HEK293 (cell line): ENCODE measurements around the gene ATG12.
A peak's percentile ranks its signal among the peaks of the same experiment; 100 is the strongest.

Experiments
- AEBP2 ChIP-seq: fragments of 450-650 bp; formaldehyde crosslinking; IDR thresholded peaks from 2 replicates; pipeline ENCODE4 v1.5.1; 2016; ENCODE audit warnings: missing biosample characterization, missing genetic modification characterization, borderline replicate concordance
- BCL11A ChIP-seq: fragments of 450-650 bp; formaldehyde crosslinking; IDR thresholded peaks from 2 replicates; pipeline ENCODE4 v1.5.1; 2016; ENCODE audit warnings: low read depth, missing biosample characterization, missing genetic modification characterization
- BCL6B ChIP-seq: fragments of 450-650 bp; formaldehyde crosslinking; IDR thresholded peaks from 2 replicates; pipeline ENCODE4 v1.5.1; 2017; ENCODE audit warnings: missing biosample characterization, missing genetic modification characterization
- INSM2 ChIP-seq: fragments of 450-650 bp; formaldehyde crosslinking; IDR thresholded peaks from 2 replicates; pipeline ENCODE4 v1.5.1; 2016; ENCODE audit warnings: missing biosample characterization, missing genetic modification characterization
- KLF1 ChIP-seq: fragments of 450-650 bp; formaldehyde crosslinking; IDR thresholded peaks from 2 replicates; pipeline ENCODE4 v1.5.1; 2016; ENCODE audit warnings: missing biosample characterization, missing genetic modification characterization
- PBX3 ChIP-seq: sonication (generic); formaldehyde crosslinking; IDR thresholded peaks from 2 replicates; pipeline ENCODE4 v1.8.1; 2022; ENCODE audit warnings: mild to moderate bottlenecking, moderate library complexity, missing genetic modification reagents
- ZBTB10 ChIP-seq: fragments of 450-650 bp; formaldehyde crosslinking; IDR thresholded peaks from 2 replicates; pipeline ENCODE4 v1.5.1; 2016; ENCODE audit warnings: missing biosample characterization, missing genetic modification characterization
- ZBTB11 ChIP-seq: fragments of 450-650 bp; formaldehyde crosslinking; conservative IDR thresholded peaks from 2 replicates; pipeline ENCODE4 v1.5.1; 2016; ENCODE audit warnings: low read depth, missing biosample characterization, missing genetic modification characterization
- ZBTB21 ChIP-seq: fragments of 450-650 bp; formaldehyde crosslinking; IDR thresholded peaks from 2 replicates; pipeline ENCODE4 v1.5.1; 2017; ENCODE audit warnings: missing biosample characterization, missing genetic modification characterization
- ZEB2 ChIP-seq: fragments of 450-650 bp; formaldehyde crosslinking; IDR thresholded peaks from 2 replicates; pipeline ENCODE4 v1.5.1; 2016; ENCODE audit warnings: missing biosample characterization, missing genetic modification characterization
- ZFP3 ChIP-seq: fragments of 450-650 bp; formaldehyde crosslinking; IDR thresholded peaks from 2 replicates; pipeline ENCODE4 v1.5.1; 2016; ENCODE audit warnings: low read depth, missing biosample characterization, missing genetic modification characterization
- ZFP69B ChIP-seq: fragments of 450-650 bp; formaldehyde crosslinking; IDR thresholded peaks from 2 replicates; pipeline ENCODE4 v1.5.1; 2016; ENCODE audit warnings: missing biosample characterization, missing genetic modification characterization
- ZNF18 ChIP-seq: fragments of 450-650 bp; formaldehyde crosslinking; IDR thresholded peaks from 2 replicates; pipeline ENCODE4 v1.5.1; 2016; ENCODE audit warnings: missing biosample characterization, missing genetic modification characterization
- ZNF211 ChIP-seq: fragments of 450-650 bp; formaldehyde crosslinking; IDR thresholded peaks from 2 replicates; pipeline ENCODE4 v1.5.1; 2016; ENCODE audit warnings: low read depth, missing biosample characterization, missing genetic modification characterization
- ZNF341 ChIP-seq: fragments of 450-650 bp; formaldehyde crosslinking; IDR thresholded peaks from 2 replicates; pipeline ENCODE4; 2016; ENCODE audit warnings: low read depth, missing biosample characterization, missing genetic modification characterization
- ZNF366 ChIP-seq: fragments of 450-650 bp; formaldehyde crosslinking; conservative IDR thresholded peaks from 2 replicates; pipeline ENCODE4 v1.5.1; 2016; ENCODE audit warnings: missing biosample characterization, missing genetic modification characterization
- ZNF391 ChIP-seq: fragments of 450-650 bp; formaldehyde crosslinking; IDR thresholded peaks from 2 replicates; pipeline ENCODE4 v1.5.1; 2016; ENCODE audit warnings: low read depth, missing biosample characterization, missing genetic modification characterization, borderline replicate concordance
- ZNF398 ChIP-seq: fragments of 450-650 bp; formaldehyde crosslinking; IDR thresholded peaks from 2 replicates; pipeline ENCODE4 v1.5.1; 2017; ENCODE audit warnings: missing biosample characterization, missing genetic modification characterization
- ZNF529 ChIP-seq: fragments of 450-650 bp; formaldehyde crosslinking; IDR thresholded peaks from 2 replicates; pipeline ENCODE4 v1.5.1; 2017; ENCODE audit warnings: missing genetic modification characterization, missing biosample characterization; ENCODE audit not compliant: insufficient replicate concordance
- ZNF624 ChIP-seq: fragments of 450-650 bp; formaldehyde crosslinking; IDR thresholded peaks from 2 replicates; pipeline ENCODE4 v1.5.1; 2017; ENCODE audit warnings: missing biosample characterization, missing genetic modification characterization
- ZSCAN23 ChIP-seq: fragments of 450-650 bp; formaldehyde crosslinking; IDR thresholded peaks from 2 replicates; pipeline ENCODE4 v1.5.1; 2016; ENCODE audit warnings: missing biosample characterization, missing genetic modification characterization
- ZSCAN5A ChIP-seq: fragments of 450-650 bp; formaldehyde crosslinking; IDR thresholded peaks from 2 replicates; pipeline ENCODE4 v1.5.1; 2016; ENCODE audit warnings: missing biosample characterization, missing genetic modification characterization

ATG12 gene

GRCh38 chr5:115873392-115873791, 32.0 kb upstream of the ATG12 start (continued):
- no peak for TF ChIP-seq AEBP2 (tag by site-specific recombination)
- no peak; the same call in 1 of the 2 replicates for TF ChIP-seq KLF1 (tag by site-specific recombination)
- TF ChIP-seq ZBTB21: no peak
- no peak for TF ChIP-seq ZBTB10 (tag by site-specific recombination)
- TF ChIP-seq ZNF624 (tag by site-specific recombination): no peak
- TF ChIP-seq ZSCAN5A: no peak
- TF ChIP-seq ZNF366 (tag by site-specific recombination): peak; percentile 76
- TF ChIP-seq ZNF18 (tag by site-specific recombination): no peak
- no peak for TF ChIP-seq ZNF398
- TF ChIP-seq ZNF391 (tag by site-specific recombination): no peak
- no peak for TF ChIP-seq BCL6B (tag by site-specific recombination)
- TF ChIP-seq ZNF529: no peak
- TF ChIP-seq PBX3 (CRISPR knock-in tag): no peak
- 0 out of 2 replicates have a peak, but pooled peaks have one; percentile 33 for TF ChIP-seq ZFP69B (tag by site-specific recombination)
- TF ChIP-seq ZEB2: peak; percentile 90
- TF ChIP-seq BCL11A: 0 out of 2 replicates have a peak, but pooled peaks have one; percentile 50
- no peak for TF ChIP-seq ZNF341
- no peak for TF ChIP-seq ZNF211 (tag by site-specific recombination)
- TF ChIP-seq INSM2 (tag by site-specific recombination): peak; percentile 94
- no peak for TF ChIP-seq ZBTB11 (tag by site-specific recombination)
- TF ChIP-seq ZFP3 (tag by site-specific recombination): no peak
- TF ChIP-seq ZSCAN23 (tag by site-specific recombination): 0 out of 2 replicates have a peak, but pooled peaks have one; percentile 34
